ENCODE data around the gene SORCS2. TPM values are rescaled to one million over a fixed set of nuclear protein-coding genes. Genes with fewer than 3 reads are reported as not detected.

Gene SORCS2
- total and polyA plus RNA-seq, 12 donors: 0.25 to 5.4 (median 2.2) TPM

DNA sequence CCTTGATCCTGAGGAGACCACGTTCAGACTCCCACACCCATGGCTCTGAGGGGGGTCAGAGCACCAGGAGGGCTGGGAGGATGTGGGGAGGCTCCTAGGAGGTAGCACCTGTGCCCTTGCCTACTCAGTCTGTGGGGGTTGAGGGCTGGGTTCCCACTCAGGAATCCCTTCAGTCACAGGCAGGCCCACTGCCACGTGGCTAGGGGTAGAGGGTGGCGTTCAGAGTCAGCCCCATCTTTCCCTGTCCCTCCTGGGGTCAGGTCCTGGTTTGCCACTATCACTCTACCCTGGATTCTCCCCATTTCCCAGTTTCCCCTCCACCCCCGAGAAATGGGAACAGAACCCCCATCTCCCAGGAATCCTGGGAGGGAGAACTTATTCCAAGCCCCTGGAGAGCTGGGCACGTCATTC is 131.1 kb downstream of the SORCS2 start:
- TF ChIP-seq, protein P1, sequence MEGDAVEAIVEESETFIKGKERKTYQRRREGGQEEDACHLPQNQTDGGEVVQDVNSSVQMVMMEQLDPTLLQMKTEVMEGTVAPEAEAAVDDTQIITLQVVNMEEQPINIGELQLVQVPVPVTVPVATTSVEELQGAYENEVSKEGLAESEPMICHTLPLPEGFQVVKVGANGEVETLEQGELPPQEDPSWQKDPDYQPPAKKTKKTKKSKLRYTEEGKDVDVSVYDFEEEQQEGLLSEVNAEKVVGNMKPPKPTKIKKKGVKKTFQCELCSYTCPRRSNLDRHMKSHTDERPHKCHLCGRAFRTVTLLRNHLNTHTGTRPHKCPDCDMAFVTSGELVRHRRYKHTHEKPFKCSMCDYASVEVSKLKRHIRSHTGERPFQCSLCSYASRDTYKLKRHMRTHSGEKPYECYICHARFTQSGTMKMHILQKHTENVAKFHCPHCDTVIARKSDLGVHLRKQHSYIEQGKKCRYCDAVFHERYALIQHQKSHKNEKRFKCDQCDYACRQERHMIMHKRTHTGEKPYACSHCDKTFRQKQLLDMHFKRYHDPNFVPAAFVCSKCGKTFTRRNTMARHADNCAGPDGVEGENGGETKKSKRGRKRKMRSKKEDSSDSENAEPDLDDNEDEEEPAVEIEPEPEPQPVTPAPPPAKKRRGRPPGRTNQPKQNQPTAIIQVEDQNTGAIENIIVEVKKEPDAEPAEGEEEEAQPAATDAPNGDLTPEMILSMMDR (IDR thresholded peaks at IDR 0.05): no peak
- no peak for ATAC-seq
- intact Hi-C loops (cut with DNase I): loop anchor here in 1 of 10 donors (10.0 kb wide), 1 partner anchor 401 kb away; no protein-coding TSS in a partner anchor

DNA sequence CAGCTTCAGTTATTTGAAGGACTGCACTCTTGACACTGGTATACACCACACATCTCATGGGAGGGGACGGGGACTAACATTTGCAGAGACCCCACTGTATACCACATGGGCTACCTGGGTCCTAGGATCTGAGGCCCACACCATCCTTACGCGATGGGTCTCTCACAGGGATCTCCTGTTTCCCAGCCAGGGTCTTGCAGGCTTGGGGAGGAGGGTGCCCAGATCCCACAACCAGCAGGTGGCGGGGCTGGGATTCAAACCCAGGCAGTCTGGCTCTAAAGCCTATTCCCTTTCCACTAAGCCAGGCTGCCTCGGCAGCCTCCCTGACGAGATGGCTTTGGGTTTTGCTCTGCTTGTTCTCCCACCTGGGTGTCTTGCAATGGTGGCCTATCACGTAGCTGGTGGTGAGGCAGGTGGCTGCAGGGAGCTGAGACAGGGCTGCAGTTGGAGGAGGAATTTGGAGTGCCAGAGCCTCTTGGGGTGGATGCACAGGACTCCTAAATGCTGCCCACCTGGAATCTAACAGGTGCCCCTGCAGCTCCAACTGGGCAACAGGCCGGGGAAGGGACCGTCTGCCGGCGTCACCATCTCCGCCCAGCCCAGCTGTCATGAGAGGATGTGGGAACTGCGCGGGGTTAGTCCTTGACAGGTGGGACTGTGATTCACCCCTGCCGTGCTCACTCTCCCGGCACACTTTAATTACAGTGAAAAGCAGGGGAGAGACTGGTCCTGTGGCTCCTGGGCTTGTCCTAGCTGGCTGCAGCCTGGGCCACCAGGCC is 131.7 kb downstream of the SORCS2 start:
- H3K27ac ChIP-seq: no peak overlapping the region
- H3K36me3 ChIP-seq: no peaks in the 10 kb centered on the region
- peaks cover 0 to 15% (median 8%) of the 10 kb centered on the region in 11 donors for H3K9me3 ChIP-seq
- 79 to 80% methylated on average over 16 of the region's 16 CpGs for WGBS, 2 donors
- intact Hi-C loops (cut with DNase I): loop anchor here in 1 of 10 donors (10.0 kb wide), 1 partner anchor 401 kb away; no protein-coding TSS in a partner anchor
- ATAC-seq (no peak), DNase-seq (no peak)
- H3K4me1 ChIP-seq: peaks cover 0 to 5% (median 0%) of the 10 kb centered on the region in 9 donors
- H3K27me3 ChIP-seq: peaks cover 0 to 4% (median 0%) of the 10 kb centered on the region in 7 donors
- TF ChIP-seq, protein P1 (IDR thresholded peaks at IDR 0.05): no peak
- H3K4me3 ChIP-seq: no peak overlapping the region

More for the DNA sequence above, 131.1 kb downstream of the SORCS2 start:
- H3K9me3 ChIP-seq: peaks cover 0 to 21% (median 11%) of the 10 kb centered on the region in 11 donors
- H3K36me3 ChIP-seq: no peaks in the 10 kb centered on the region
- H3K4me3 ChIP-seq: no peak overlapping the region
- peaks cover 0 to 4% (median 0%) of the 10 kb centered on the region in 7 donors for H3K27me3 ChIP-seq
- no peak overlapping the region for H3K27ac ChIP-seq
- peaks cover 0 to 2% (median 0%) of the 10 kb centered on the region in 9 donors for H3K4me1 ChIP-seq
- no peak for DNase-seq
- 85 to 91% methylated on average over 5 of the region's 5 CpGs for WGBS, 2 donors

DNA sequence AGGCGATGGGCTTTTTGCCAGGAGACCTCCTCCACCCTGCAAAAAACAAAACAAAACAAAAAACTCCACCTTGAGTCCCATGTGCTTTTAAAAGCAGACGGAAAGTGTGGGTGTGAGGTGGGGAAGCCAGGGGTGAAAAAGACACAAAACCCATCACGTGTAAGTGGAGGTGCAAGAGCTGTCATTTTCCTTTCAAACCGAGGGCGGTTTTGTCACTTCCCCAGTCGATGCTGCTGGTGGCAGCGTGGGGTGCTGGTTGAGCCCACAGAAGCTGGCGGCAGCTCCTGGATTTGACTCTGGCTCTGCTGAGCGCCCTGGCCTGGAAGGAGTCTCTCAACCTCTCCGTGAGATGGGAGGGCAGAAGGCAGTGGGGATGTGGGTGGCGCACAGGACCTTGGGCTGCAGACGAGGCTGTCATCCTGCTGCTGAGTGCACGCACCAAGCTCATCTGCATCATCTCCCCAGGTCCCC is 132.3 kb downstream of the SORCS2 start:
- H3K27me3 ChIP-seq: peaks cover 0 to 4% (median 0%) of the 10 kb centered on the region in 7 donors
- no peak overlapping the region for H3K4me3 ChIP-seq
- DNase-seq (no peak), ATAC-seq (no peak)
- H3K36me3 ChIP-seq: no peaks in the 10 kb centered on the region
- H3K4me1 ChIP-seq: peaks cover 0 to 10% (median 0%) of the 10 kb centered on the region in 9 donors
- no peak overlapping the region for H3K27ac ChIP-seq
- H3K9me3 ChIP-seq: peaks cover 0 to 9% (median 2%) of the 10 kb centered on the region in 11 donors
- WGBS, 2 donors: 64 to 72% methylated on average over 13 of the region's 13 CpGs
- TF ChIP-seq, protein P1 (IDR thresholded peaks at IDR 0.05): no peak
- intact Hi-C loops (cut with DNase I): loop anchor here in 1 of 10 donors (10.0 kb wide), 1 partner anchor 400 kb away; no protein-coding TSS in a partner anchor

DNA sequence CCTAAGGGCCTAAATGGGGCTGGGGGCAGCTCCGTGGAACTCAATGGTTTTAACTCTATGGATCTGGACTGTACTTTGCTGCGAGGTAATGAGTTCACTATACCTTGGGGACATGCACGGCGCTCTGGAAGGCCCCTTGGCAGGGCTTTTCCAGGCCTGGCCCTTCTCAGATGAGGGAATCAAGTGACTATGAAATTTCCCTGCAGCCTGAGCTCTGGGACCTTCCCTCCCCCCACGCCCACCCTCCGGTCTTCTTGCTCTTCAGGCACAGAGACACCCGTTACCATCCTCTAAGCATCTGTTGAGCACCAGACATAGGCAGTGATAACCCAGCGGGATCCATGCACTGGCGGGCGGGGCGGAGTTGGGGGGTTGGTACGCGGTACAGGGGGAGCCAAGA is 133.2 kb downstream of the SORCS2 start:
- no peaks in the 10 kb centered on the region for H3K36me3 ChIP-seq
- intact Hi-C loops (cut with DNase I): loop anchor here in 1 of 10 donors (10.0 kb wide), 1 partner anchor 399 kb away; no protein-coding TSS in a partner anchor
- H3K4me1 ChIP-seq: peaks cover 0 to 10% (median 0%) of the 10 kb centered on the region in 9 donors
- TF ChIP-seq, protein P1 (IDR thresholded peaks at IDR 0.05): no peak
- H3K27me3 ChIP-seq: peaks cover 0 to 4% (median 0%) of the 10 kb centered on the region in 7 donors
- no peak overlapping the region for H3K4me3 ChIP-seq
- no peak for DNase-seq
- ATAC-seq: no peak
- WGBS, 2 donors: 78 to 81% methylated on average over 13 of the region's 13 CpGs
- peaks cover 0 to under 1% (median 0%) of the 10 kb centered on the region in 11 donors for H3K9me3 ChIP-seq
- H3K27ac ChIP-seq: no peak overlapping the region
